Fibroblast of peridontal ligament (primary cell): ENCODE results near the gene CDHR5.
"Not testable (repeated sequence)": the region's sequence is repeated elsewhere in the genome, so short reads cannot be mapped to it uniquely, and the experiment has no call there.

Source experiments
- DNase-seq: peaks from one replicate; pipeline ENCODE4 v3.0.0-alpha.2; 2010; ENCODE audit errors: extremely low read depth

Gene CDHR5, protein sequence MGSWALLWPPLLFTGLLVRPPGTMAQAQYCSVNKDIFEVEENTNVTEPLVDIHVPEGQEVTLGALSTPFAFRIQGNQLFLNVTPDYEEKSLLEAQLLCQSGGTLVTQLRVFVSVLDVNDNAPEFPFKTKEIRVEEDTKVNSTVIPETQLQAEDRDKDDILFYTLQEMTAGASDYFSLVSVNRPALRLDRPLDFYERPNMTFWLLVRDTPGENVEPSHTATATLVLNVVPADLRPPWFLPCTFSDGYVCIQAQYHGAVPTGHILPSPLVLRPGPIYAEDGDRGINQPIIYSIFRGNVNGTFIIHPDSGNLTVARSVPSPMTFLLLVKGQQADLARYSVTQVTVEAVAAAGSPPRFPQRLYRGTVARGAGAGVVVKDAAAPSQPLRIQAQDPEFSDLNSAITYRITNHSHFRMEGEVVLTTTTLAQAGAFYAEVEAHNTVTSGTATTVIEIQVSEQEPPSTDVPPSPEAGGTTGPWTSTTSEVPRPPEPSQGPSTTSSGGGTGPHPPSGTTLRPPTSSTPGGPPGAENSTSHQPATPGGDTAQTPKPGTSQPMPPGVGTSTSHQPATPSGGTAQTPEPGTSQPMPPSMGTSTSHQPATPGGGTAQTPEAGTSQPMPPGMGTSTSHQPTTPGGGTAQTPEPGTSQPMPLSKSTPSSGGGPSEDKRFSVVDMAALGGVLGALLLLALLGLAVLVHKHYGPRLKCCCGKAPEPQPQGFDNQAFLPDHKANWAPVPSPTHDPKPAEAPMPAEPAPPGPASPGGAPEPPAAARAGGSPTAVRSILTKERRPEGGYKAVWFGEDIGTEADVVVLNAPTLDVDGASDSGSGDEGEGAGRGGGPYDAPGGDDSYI

DNA sequence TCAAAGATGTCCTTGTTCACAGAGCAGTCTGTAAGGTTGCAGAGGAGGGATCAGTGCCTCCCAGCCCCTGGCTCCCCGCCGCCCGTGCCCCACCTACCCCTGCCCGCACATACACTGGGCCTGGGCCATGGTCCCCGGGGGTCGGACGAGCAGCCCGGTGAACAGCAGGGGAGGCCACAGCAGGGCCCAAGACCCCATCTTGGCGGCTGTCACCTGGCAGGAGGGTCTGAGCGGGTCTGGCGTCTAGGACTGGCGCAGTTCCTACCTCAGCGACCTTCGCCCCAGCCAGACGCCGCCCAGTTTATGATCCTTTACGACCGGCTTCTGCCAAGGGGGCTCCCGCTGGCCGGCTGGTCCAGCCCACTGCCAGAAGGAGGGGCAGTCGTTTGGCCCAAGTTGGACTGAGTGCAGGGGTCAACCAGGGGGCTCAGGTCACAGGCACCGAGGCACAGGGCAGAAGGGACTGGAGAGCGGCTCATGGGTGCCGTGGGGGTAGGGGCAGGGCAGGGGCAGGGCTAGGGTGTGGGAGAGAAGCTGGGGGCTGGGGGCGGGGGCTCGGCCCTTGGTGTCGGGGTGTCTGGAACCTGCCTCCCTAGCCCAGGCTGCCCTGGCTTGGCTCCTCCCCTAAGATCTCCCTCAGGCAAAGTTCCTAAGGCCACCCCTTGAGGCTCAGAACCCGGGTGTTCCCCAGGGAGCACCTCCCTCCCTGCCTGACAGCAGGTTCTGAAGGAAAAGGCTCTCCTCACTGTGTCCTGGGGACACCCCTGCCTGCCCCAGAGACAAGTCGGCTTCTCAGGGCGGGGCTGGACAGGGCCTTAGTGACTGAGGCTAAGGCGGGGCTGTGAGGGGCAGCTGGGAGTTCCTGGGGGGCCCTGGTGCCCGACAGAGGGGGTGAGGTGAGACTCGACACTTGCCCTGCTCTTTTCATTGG lies at the start of gene CDHR5:
Gene CDHR5, minus strand, starts transcription at position 251 of the 931 bp plus-strand sequence. Its CDS starts 53 bp downstream, at position 198.
- no peak for DNase-seq

DNA sequence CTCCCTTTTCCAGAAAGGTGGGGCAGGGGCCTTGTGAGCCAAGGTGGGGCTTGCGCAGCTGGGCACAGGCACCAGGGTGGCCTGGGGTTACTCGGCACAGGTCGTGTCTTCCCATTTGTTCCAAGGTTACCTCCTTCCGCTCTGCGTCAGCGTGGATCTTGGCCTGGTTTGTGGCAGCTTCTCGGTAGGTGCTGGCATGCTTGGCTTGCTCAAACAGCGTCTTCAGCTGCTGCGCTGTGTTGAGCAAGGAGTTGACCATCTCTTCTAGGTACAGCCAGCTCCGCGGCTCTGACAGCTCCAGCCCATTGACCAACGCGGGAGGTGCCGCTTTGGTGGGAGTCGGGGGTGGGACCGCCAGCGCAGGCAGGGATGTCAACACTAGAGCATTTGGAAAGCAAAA lies 49.7 kb upstream of the CDHR5 start:
- DNase-seq = no peak

DNA sequence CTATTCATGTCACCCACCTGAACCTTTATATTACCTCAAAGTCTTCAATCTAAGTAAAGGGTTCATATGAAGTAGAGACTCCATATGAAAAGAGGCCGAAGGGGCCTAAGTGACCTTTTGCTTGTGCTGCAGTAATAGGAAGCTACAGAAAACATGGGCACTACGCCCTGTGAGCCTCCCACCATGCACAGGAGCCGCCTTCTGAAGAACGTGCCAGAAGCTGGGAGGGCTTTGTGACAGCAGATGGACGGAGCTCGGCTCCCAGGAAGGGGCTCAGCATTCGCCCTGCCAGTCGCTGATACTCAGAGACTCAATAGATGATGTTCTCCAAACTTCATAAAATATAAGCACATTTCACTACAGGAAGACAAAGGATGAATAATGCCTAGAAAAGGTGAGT lies 49.1 kb upstream of the CDHR5 start:
- no peak for DNase-seq

DNA sequence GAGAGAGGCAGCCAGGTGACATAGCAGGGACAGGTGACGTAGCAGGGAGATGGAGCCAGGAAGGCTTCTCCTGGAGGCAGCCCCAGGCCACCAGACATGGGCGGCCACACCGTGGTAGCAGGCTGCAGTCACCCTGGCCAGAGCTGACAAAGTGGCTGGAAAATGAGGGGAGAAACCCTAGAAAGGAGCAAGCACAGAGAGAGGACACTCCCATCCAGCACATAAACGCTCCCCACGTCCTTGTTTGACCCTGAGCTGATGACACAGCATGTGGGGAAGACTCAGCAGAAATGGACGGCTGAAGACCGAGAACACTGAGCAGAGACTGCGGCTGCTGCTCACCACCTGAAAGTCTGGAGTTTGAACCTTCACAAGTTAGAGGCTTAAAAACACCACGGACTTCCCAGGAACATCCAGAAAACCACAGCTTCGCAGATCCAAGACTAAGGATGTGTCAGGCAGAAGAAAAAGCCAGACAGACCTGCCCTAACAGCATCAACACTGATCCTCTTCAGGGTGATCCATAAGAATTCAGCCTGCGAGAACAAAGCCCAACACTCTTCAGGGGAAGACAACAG lies 41.0 kb upstream of the CDHR5 start:
- DNase-seq = peak; percentile 23

GRCh38 chr11:665062-665703 lies 40.4 kb upstream of the CDHR5 start:
- DNase-seq = no peak

GRCh38 chr11:662689-663274 lies 38.0 kb upstream of the CDHR5 start:
- DNase-seq = peak; percentile 57

DNA sequence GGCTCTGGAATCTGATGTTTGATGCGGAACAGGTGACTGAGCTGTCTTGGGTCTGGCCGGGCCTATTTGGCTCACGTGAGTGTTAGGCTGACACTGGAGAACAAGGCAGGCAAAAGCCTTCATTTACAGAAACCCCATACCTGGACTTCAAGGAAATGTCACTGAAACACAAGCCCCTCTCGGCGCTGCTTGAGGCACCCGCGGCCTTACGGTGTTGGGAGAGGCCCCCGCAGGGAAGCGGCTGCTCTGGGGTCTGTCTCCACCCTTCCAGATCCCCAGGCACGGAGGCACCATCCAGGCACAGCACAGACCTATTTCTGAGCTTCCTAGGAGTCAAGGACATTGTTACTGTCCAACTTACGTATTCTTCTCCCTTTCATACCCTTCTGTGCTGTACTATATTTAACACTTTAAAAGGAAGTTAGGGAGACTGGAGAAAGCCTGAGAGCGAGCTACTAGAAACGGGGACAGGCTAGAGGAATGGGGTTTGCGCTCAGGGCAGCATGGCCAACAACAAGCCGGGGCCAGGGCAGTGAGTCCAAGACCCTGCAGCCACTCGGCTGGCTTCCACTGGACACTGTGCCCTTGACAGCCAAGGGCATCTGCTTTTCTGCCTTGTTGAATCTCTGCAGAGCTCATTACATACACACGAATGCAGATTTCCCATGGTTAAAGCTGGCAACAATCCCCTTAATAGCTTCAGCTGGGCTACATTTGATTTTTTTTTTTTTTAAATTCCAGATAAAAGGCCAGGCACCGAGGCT lies 36.1 kb upstream of the CDHR5 start:
- no peak for DNase-seq

DNA sequence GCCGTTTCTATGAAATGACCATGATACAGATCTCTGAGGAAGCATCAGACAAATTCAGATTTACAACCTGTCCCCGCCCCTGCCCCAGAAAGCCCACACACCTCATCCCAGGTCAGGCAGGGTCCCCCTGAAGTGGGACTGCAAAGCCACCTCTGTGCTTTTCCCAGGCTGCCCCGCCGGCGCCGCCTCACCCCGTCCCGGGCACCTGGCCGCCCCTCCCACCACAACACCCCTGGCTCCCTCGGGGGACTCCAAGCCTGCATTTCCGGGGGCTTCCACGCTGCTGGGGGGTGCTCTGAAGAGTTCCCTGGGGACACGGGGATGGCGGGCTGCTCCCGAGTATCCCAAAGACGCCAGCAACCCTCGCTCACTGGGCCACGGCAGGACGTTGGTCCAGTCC lies 35.5 kb upstream of the CDHR5 start:
- no peak for DNase-seq

GRCh38 chr11:659532-660085 lies 34.9 kb upstream of the CDHR5 start:
- DNase-seq = no peak

DNA sequence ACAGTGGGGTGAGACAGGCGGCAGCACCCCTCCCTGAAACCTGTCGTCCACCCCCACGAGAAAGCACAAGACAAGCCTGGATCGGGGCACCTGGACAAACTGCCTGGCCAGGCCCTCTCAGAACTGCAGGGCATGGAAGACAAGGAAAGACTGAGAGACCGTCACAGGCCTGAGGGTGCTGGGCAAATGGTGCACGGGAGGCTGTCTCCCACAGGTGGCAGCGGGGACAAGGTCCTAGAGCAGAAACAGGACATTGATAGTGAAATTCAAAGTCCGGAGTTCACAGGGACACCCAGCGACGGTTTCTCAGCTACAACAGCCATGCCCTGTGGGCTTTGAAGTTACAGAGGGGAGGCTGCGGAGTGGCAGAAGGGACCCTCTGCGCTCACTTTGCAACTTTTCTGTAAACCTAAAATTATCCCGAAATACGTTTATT lies 33.0 kb upstream of the CDHR5 start:
- DNase-seq = no peak

DNA sequence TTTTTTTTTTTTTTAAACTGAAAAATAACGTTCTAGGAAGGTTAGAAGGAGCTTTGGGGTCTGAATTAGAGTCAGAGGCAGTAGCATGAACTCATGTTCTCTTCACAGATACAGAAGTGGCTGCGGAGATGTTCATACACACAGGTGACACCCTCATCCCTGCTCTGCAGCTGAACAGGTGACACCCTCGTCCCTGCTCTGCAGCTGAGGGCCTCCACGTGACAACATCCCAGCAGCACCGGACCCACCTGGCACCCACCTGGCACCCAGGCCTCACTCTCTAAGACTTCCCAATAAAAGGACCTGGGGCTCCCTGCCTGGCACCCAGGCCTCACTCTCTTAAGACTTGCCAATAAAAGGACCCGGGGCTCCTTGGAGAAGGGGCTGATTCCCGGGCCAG lies 32.1 kb upstream of the CDHR5 start:
- DNase-seq = no peak

DNA sequence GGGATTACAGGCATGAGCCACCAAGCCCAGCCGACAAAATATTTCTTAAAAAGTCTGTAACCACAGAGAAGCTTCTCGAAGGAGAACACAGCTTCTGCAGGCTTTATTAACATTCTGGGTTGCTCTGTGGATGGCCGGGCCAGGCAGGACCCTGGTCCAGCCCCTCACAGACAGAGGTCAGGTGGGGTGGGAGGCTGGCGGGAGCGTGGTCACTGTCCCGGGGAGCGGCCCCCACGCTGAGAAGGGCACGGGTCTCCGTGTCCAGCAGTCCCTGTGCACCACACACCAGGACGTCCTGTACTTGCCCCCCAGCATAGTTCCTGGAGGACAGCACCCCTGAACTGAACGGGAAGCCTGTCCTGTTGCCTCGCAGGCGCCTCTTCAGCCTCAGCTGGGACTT lies 31.7 kb upstream of the CDHR5 start:
- no peak for DNase-seq

DNA sequence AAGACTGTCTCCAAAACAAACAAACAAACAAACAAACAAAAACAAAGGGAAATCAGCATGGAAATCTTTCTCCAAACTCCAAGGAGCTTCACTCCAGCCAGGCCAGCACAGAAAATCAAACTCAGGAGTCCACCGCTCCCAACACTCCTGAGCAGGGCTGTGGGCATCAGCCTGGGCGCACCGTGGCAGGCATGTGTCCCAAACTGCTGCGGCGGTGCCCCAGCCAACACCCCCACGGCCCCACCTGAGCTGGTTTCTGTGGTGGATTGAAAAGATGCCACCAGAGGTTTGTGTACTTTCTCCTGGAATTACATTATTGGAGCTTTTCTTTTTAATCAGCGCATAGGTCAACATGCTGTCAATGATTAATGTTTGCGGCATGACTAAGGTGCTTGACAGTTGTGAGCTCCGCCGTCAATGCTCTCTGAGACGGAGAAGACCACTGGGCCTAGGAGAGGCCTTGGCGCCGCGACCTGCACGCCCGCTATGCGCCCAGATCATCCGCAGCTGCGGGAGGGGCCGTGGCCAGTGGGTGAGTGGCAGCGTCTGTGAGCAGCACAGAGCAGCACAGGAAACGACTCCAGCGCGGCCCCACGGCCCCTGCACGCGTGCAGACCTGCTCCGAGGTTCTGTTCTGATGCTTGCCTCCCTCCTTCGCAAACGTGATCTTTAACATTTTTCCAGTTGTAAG lies 30.4 kb upstream of the CDHR5 start:
- no peak for DNase-seq

DNA sequence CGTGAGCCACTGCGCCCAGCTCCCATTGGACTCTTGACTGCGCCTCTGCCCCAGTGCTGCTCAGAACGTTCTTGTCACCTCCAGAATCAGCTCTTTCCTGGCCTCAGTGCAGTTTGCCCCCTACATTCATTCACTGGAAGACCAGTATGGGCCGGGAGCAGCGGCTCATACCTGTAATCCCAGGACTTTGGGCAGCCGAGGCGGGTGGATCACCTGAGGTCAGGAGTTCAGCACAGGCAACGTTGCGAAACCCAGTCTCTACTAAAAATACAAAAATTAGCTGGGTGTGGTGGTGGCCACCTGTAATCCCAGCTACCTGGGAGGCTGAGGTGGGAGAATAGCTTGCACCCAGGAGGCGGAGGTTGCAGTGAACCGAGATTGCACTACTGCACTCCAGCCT lies 29.7 kb upstream of the CDHR5 start:
- not testable (repeated sequence) for DNase-seq

DNA sequence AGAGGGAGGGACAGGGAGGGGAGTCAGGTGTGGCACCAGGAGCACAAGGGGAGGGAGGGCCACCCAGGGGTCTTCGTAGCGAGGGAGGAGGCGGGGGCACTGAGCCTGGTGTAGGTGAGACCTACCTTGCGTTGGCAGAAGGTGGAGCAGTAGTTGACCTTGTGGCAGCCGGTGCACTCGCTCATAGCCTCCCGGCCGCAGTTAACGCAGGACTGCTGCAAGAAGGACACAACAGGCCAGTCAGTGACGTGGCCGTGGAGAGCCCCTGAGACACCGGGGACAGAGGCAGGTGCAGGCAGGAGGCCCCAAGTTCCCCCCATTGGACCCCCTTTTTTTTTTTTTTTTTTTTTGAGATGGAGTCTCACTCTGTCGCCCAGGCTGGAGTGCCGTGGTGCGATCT lies 29.1 kb upstream of the CDHR5 start:
- no peak for DNase-seq

DNA sequence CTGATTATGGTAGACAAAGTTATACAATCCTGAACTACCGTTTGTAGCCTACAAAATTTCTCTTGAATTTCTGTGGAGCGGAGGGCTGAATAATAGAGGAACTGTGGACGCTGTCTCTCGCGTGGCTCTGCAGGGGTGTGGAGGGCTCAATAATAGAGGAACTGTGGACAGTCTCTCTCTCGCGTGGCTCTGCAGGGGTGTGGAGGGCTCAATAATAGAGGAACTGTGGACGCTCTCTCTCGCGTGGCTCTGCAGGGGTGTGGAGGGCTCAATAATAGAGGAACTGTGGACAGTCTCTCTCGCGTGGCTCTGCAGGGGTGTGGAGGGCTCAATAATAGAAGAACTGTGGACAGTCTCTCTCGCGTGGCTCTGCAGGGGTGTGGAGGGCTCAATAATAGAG lies 28.4 kb upstream of the CDHR5 start:
- DNase-seq = not testable (repeated sequence)

GRCh38 chr11:650482-650881 lies 25.7 kb upstream of the CDHR5 start:
- peak; percentile 18 for DNase-seq

DNA sequence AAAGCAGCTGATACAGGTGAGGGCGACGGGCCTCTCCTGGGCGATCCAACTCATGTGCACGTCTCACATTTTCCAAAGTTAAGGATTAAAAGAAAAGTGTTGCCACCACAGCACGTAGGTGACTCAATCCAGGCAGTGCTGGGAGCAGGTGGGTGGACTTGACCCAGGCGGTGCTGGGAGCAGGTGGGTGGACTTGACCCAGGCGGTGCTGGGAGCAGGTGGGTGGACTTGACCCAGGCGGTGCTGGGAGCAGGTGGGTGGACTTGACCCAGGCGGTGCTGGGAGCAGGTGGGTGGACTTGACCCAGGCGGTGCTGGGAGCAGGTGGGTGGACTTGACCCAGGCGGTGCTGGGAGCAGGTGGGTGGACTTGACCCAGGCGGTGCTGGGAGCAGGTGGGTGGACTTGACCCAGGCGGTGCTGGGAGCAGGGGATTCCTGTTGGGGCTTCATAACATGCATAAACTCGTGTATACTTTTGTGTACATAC lies 23.0 kb upstream of the CDHR5 start:
- DNase-seq = not testable (repeated sequence)

DNA sequence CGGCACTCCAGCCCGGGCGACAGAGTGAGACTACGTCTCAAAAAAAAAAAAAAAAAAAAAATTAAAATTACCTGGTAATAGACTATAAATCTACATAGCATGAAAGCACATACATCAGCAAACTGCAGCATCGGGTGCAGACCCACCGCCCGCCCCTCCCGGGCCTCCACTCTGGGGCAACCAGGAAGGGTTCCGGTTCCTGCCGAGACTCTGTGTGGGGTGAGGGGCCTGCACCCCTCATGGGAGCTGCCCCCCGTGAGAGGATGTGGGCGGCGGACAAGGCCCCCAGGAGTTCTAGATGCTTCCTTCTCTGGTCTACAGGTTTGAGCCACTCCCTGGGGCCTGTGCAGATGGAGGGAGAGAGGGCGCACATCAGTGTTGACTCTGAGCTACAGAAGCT lies 21.5 kb upstream of the CDHR5 start:
- DNase-seq = no peak
